ENCODE results near the gene GP5.
A peak's percentile ranks its signal among the peaks of the same experiment; 100 is the strongest.

Gene GP5

GRCh38 chr3:194399166-194399565 lies at the start of gene GP5:
TSS of gene GP5 (minus strand) at chr3:194399266. CDS start at chr3:194398282, 984 bp downstream.
- no peak for DNase-seq (ENCODE audit: low read depth in 2 of 2)

GRCh38 chr3:194447657-194448056 lies 48.6 kb upstream of the GP5 start:
- no peak for DNase-seq (ENCODE audit: low read depth in 2 of 2)

- no peak for DNase-seq (ENCODE audit: low read depth in 2 of 2)
Observed at GRCh38 chr3:194447161-194447560, 48.1 kb upstream of the GP5 start.

GRCh38 chr3:194446754-194447153 lies 47.7 kb upstream of the GP5 start:
- no peak for DNase-seq (ENCODE audit: low read depth in 2 of 2)

GRCh38 chr3:194446172-194446571 lies 47.1 kb upstream of the GP5 start:
- DNase-seq (ENCODE audit: low read depth in 2 of 2): no peak

GRCh38 chr3:194443901-194444300 lies 44.8 kb upstream of the GP5 start:
- no peak for DNase-seq (ENCODE audit: low read depth in 2 of 2)

GRCh38 chr3:194440756-194441155 lies 41.7 kb upstream of the GP5 start:
- DNase-seq (ENCODE audit: low read depth in 2 of 2): no peak

- no peak for DNase-seq (ENCODE audit: low read depth in 2 of 2)
Observed at GRCh38 chr3:194439881-194440550, 41.0 kb upstream of the GP5 start.

- no peak for DNase-seq (ENCODE audit: low read depth in 2 of 2)
Observed at GRCh38 chr3:194434503-194434902, 35.4 kb upstream of the GP5 start.

GRCh38 chr3:194431554-194431953 lies 32.5 kb upstream of the GP5 start:
- DNase-seq (ENCODE audit: low read depth in 2 of 2): no peak

GRCh38 chr3:194425399-194425798 lies 26.3 kb upstream of the GP5 start:
- no peak for DNase-seq (ENCODE audit: low read depth in 2 of 2)

GRCh38 chr3:194424953-194425352 lies 25.9 kb upstream of the GP5 start:
- DNase-seq (ENCODE audit: low read depth in 2 of 2): no peak

GRCh38 chr3:194424373-194424772 lies 25.3 kb upstream of the GP5 start:
- DNase-seq (ENCODE audit: low read depth in 2 of 2): no peak

GRCh38 chr3:194423317-194423716 lies 24.3 kb upstream of the GP5 start:
- no peak for DNase-seq (ENCODE audit: low read depth in 2 of 2)

GRCh38 chr3:194422188-194422587 lies 23.1 kb upstream of the GP5 start:
- no peak for DNase-seq (ENCODE audit: low read depth in 2 of 2)

- no peak for DNase-seq (ENCODE audit: low read depth in 2 of 2)
Observed at GRCh38 chr3:194418671-194419070, 19.6 kb upstream of the GP5 start.

GRCh38 chr3:194407423-194407822 lies 8.4 kb upstream of the GP5 start:
- DNase-seq (ENCODE audit: low read depth in 2 of 2): no peak

GRCh38 chr3:194405766-194406165 lies 6.7 kb upstream of the GP5 start:
- DNase-seq (ENCODE audit: low read depth in 2 of 2): no peak

GRCh38 chr3:194404365-194405140 lies 5.5 kb upstream of the GP5 start:
- no peak for DNase-seq (ENCODE audit: low read depth in 2 of 2)

- no peak for DNase-seq (ENCODE audit: low read depth in 2 of 2)
Observed at GRCh38 chr3:194401868-194402329, 2.8 kb upstream of the GP5 start.

- DNase-seq (ENCODE audit: low read depth in 2 of 2): no peak
Observed at GRCh38 chr3:194401346-194401745, 2.3 kb upstream of the GP5 start.

GRCh38 chr3:194399874-194400411 lies 877 bp upstream of the GP5 start:
- DNase-seq (ENCODE audit: low read depth in 2 of 2): no peak

- DNase-seq (ENCODE audit: low read depth in 2 of 2): peak in 1 of 2 donors; percentile 14
Observed at GRCh38 chr3:194397757-194398312, 1.2 kb downstream of the GP5 start.

All from stimulated activated CD8-positive, alpha-beta memory T cell treated with anti-CD3 and anti-CD28 coated beads, Interleukin-15, amount 100 ng/mL, for 48 hours (primary cell).